HepG2 (cell line): ENCODE results near the gene PEX11G. TPM values are rescaled to one million over a fixed set of nuclear protein-coding genes. Genes with fewer than 3 reads are reported as not detected.
A peak's percentile ranks its signal among the peaks of the same experiment; 100 is the strongest.

Source experiments
- ADNP ChIP-seq: sonication (generic); formaldehyde crosslinking; IDR thresholded peaks from 2 replicates; pipeline ENCODE4 v1.4.0; 2020; ENCODE audit warnings: missing genetic modification reagents
- BRCA1 ChIP-seq: sonication (generic); formaldehyde crosslinking; IDR thresholded peaks from 2 replicates; pipeline ENCODE4 v1.4.0; 2020; ENCODE audit warnings: missing genetic modification reagents
- CENPBD1 ChIP-seq: sonication (generic); formaldehyde crosslinking; IDR thresholded peaks from 2 replicates; pipeline ENCODE4 v1.8.0; 2022; ENCODE audit warnings: missing genetic modification reagents, low read depth, mild to moderate bottlenecking, borderline replicate concordance
- DMTF1 ChIP-seq: sonication (generic); formaldehyde crosslinking; IDR thresholded peaks from 2 replicates; pipeline ENCODE4 v1.4.0; 2020; ENCODE audit warnings: mild to moderate bottlenecking, missing genetic modification reagents
- ETS1 ChIP-seq: sonication (generic); formaldehyde crosslinking; IDR thresholded peaks from 2 replicates; pipeline ENCODE4 v1.4.0; 2020; ENCODE audit warnings: missing genetic modification reagents
- HOXD1 ChIP-seq: sonication (generic); formaldehyde crosslinking; IDR thresholded peaks from 2 replicates; pipeline ENCODE4 v1.5.0; 2020; ENCODE audit warnings: missing genetic modification reagents
- ISL2 ChIP-seq: sonication (generic); formaldehyde crosslinking; IDR thresholded peaks from 2 replicates; pipeline ENCODE4 v1.5.0; 2020; ENCODE audit warnings: missing genetic modification reagents
- MAZ ChIP-seq, 2 experiments: sonication (generic) in 1 of 2; formaldehyde crosslinking in 1 of 2; IDR thresholded peaks; 2 replicates each; pipeline versions ENCODE4 v1.5.0 to v1.6.1; 2012 to 2020; ENCODE audit warnings: low read depth in 2 of 2, mild to moderate bottlenecking in 2 of 2, borderline replicate concordance in 1 of 2, improper control_type of control experiment in 1 of 2, low read length in 1 of 2, missing genetic modification reagents in 1 of 2, moderate library complexity in 1 of 2
- MXD3 ChIP-seq: IDR thresholded peaks from 2 replicates; pipeline ENCODE4 v1.6.1; 2016; ENCODE audit warnings: mild to moderate bottlenecking, missing biosample characterization, missing genetic modification reagents
- NBN ChIP-seq: fragments of 450-650 bp; conservative IDR thresholded peaks from 2 replicates; pipeline ENCODE4 v1.6.1; 2017
- NONO ChIP-seq, 2 experiments: fragments of 450-650 bp in 1 of 2; sonication (generic) in 1 of 2; formaldehyde crosslinking in 1 of 2; IDR thresholded peaks in 1 of 2; conservative IDR thresholded peaks in 1 of 2; 2 replicates each; pipeline versions ENCODE4 v1.6.1 to v1.8.0; 2017 to 2022; ENCODE audit warnings: mild to moderate bottlenecking in 1 of 2, missing genetic modification reagents in 1 of 2, moderate library complexity in 1 of 2
- PHF20 ChIP-seq: sonication (generic); formaldehyde crosslinking; IDR thresholded peaks from 2 replicates; pipeline ENCODE4 v1.5.0; 2020; ENCODE audit warnings: mild to moderate bottlenecking, missing genetic modification reagents
- POLR2A ChIP-seq, 2 experiments: IDR thresholded peaks; 2 replicates each; pipeline ENCODE4 v1.6.1; 2011; ENCODE audit warnings: low read depth in 2 of 2, low read length in 2 of 2, mild to moderate bottlenecking in 1 of 2, moderate library complexity in 1 of 2; ENCODE audit not compliant: insufficient read depth in 1 of 2
- TEAD3 ChIP-seq: optimal IDR thresholded peaks from 2 replicates; pipeline ENCODE3; 2016; ENCODE audit warnings: borderline replicate concordance
- ZBTB43 ChIP-seq: sonication (generic); formaldehyde crosslinking; conservative IDR thresholded peaks from 2 replicates; pipeline ENCODE4 v1.4.0; 2020; ENCODE audit warnings: missing genetic modification reagents
- ZIK1 ChIP-seq: sonication (generic); formaldehyde crosslinking; IDR thresholded peaks from 2 replicates; pipeline ENCODE4 v1.5.0; 2020; ENCODE audit warnings: mild to moderate bottlenecking, low read depth, missing genetic modification reagents, borderline replicate concordance
- ZNF160 ChIP-seq: sonication (generic); formaldehyde crosslinking; IDR thresholded peaks from 2 replicates; pipeline ENCODE4 v1.8.0; 2022; ENCODE audit warnings: mild to moderate bottlenecking, inconsistent platforms, missing genetic modification reagents
- ZNF510 ChIP-seq: sonication (generic); formaldehyde crosslinking; IDR thresholded peaks from 2 replicates; pipeline ENCODE4 v1.4.0; 2020; ENCODE audit warnings: low read depth, mild to moderate bottlenecking, missing genetic modification reagents
- ZNF678 ChIP-seq: sonication (generic); formaldehyde crosslinking; IDR thresholded peaks from 2 replicates; pipeline ENCODE4 v1.4.0; 2020; ENCODE audit warnings: mild to moderate bottlenecking, missing genetic modification reagents
- polyA plus RNA-seq, 8 experiments: library from polyadenylated mRNA; depleted of rRNA in 3 of 8; stranded (reverse) in 7 of 8; unstranded in 1 of 8; fragments of >200 nt; fragmentation: Illumina TruSeq in 4 of 8; extraction: Trizol in 4 of 8; gene quantifications; 2 replicates each; pipeline versions ENCODE4 v1.2.1 to v1.2.3, GENCODE V29; 2011 to 2016; ENCODE audit warnings: low read depth in 4 of 8, missing spikeins in 1 of 8, mixed read lengths in 1 of 8; ENCODE audit not compliant: insufficient read depth in 1 of 8
- total RNA-seq, 5 experiments: library from RNA; depleted of rRNA; stranded (reverse); fragments of >200 nt; fragmentation: Illumina TruSeq; extraction: Trizol; gene quantifications; 2 replicates each; pipeline ENCODE4 v1.2.3, GENCODE V29; 2016; ENCODE audit warnings: low read depth in 1 of 5
- TF ChIP-seq, protein P1 (sequence below): sonication (generic); formaldehyde crosslinking; IDR thresholded peaks from 2 replicates; pipeline ENCODE4 v1.5.1; 2020; ENCODE audit warnings: mild to moderate bottlenecking, moderate library complexity, missing genetic modification reagents

PEX11G gene
- total and polyA plus RNA-seq, 2 of the 13 experiments (the other 11 are each of a cell fraction or from before 2014, with no cell fraction given), result not detected

DNA sequence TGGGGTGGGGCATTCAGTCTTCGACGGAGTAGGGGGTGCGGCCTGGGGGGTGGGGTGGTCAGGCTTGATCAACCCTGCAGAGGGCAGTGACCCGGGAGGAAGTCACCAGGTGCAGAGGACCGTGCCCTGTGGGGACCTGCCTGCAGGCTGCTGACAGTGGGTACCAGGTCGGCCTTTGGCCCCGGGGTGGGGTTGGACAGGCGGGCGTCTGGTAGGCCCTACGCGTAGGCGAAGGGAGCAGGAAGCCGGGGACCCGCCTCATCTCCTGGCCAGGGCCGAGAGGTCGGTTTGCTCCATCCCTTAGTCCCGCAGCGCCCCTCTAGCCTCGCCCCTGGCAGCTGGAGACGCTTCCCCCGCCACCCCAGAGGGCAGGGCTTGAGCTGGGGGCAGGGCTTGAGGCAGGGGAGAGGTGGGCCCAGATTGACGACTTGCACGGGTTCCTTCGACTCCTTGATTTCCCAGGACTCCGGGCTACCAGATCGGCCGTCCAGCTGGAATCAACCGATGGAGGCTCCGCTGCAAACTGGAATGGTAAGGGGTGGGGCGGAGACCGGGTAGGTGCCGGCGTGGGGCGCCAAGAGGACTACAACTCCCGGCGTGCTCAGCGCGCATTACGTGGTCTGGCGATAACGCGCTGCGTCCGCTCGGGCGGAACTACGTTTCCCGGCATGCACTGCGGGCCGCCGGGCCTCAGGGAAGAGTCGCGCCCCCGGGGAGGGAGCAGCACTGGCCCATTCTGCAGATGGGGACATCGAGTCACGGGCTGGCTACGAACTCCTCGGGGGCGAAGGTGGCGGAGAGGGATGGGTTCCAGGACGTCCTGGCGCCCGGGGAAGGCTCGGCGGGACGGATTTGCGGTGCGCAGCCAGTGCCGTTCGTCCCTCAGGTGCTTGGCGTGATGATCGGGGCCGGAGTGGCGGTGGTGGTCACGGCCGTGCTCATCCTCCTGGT lies 46.5 kb upstream of the PEX11G start, which contains the start of gene PNPLA6 (continued):
- TF ChIP-seq, protein P1, sequence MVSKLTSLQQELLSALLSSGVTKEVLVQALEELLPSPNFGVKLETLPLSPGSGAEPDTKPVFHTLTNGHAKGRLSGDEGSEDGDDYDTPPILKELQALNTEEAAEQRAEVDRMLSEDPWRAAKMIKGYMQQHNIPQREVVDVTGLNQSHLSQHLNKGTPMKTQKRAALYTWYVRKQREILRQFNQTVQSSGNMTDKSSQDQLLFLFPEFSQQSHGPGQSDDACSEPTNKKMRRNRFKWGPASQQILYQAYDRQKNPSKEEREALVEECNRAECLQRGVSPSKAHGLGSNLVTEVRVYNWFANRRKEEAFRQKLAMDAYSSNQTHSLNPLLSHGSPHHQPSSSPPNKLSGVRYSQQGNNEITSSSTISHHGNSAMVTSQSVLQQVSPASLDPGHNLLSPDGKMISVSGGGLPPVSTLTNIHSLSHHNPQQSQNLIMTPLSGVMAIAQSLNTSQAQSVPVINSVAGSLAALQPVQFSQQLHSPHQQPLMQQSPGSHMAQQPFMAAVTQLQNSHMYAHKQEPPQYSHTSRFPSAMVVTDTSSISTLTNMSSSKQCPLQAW, result peak; percentile 72; the same call in 1 of the 2 replicates
- TF ChIP-seq DMTF1 (CRISPR knock-in tag) (0 out of 2 replicates have a peak, but pooled peaks have one; percentile 51), ZNF678 (CRISPR knock-in tag) (peak; percentile 67; the same call in 1 of the 2 replicates), ZNF510 (CRISPR knock-in tag) (no peak), HOXD1 (0 out of 2 replicates have a peak, but pooled peaks have one; percentile 24), CENPBD1 (no peak), NONO (IDR thresholded peaks at IDR 0.05) (no peak), NONO (CRISPR knock-in tag; conservative IDR thresholded peaks at IDR 0.05) (peak; percentile 48; the same call in 1 of the 2 replicates), MXD3 (peak; percentile 54), PHF20 (CRISPR knock-in tag) (peak; percentile 61), ISL2 (CRISPR knock-in tag) (peak; percentile 49; the same call in 1 of the 2 replicates), BRCA1 (CRISPR knock-in tag) (0 out of 2 replicates have a peak, but pooled peaks have one; percentile 61), ZIK1 (CRISPR knock-in tag) (0 out of 2 replicates have a peak, but pooled peaks have one; percentile 40), NBN (no peak), ETS1 (CRISPR knock-in tag) (0 out of 2 replicates have a peak, but pooled peaks have one; percentile 54), ADNP (CRISPR knock-in tag) (peak; percentile 90), MAZ (IDR thresholded peaks at IDR 0.05; ENCODE audit: borderline replicate concordance, low read depth, low read length) (no peak), MAZ (CRISPR knock-in tag; IDR thresholded peaks at IDR 0.05; ENCODE audit: low read depth) (peak; percentile 68), ZBTB43 (peak; percentile 63; the same call in 1 of the 2 replicates), POLR2A (IDR thresholded peaks at IDR 0.05; ENCODE audit: insufficient read depth in 1 of 2, low read depth in 2 of 2, low read length in 2 of 2) (peak; percentile 42 to 53; a peak in 2 of 4 replicates), TEAD3 (peak; percentile 86), ZNF160 (peak; percentile 74; the same call in 1 of the 2 replicates)
